ENCODE data around the gene LACTB.

Gene LACTB

DNA sequence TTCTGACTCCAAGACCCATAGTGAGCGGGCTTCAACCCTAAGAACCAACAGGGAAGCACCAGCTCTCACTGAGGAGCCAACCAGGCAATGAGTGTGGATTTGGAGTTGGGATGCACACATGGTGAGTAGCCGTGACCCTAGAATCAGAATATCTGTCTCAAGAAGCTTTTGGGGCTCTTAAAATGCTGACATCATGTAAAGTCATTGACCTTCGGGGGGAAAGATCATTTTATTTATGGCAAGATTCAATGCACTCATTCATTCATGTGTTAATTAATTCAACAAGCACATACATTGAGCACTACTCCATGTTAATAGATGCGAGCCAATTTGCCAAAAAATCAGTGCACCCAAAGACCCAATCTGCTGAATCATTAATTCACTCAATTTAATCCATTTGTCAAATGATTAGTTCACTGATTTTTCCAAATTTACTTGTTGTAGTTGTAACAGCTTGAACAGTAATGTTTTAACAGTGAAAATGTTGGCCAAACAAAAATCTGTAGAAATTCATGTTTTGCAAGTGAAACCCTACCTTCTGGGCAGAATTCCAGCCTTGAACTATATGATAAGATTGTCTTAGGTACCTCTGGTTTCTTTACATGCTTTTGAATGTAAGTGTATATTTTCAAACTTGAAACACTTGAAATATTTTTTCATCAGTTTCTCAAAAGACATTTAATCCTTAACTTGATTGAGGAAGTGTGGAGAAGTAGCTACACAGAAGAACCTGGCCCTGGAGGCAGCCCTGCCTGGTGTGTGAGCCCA is 29.8 kb upstream of the LACTB start:
- Histone ChIP-seq H3K4me2 (ENCODE audit: low read depth, low read length, poor library complexity, severe bottlenecking) (no peak overlapping the region), H3K9ac (ENCODE audit: low read length) (no peak overlapping the region), H3K36me3 (ENCODE audit: low read length) (no peaks in the 10 kb centered on the region), H3K9me2 (replicated peaks; ENCODE audit: insufficient read depth, low read length) (no peaks in the 10 kb centered on the region), H2AFZ (ENCODE audit: low read depth, low read length, severe bottlenecking) (no peak overlapping the region), H4K20me1 (ENCODE audit: low read depth, low read length) (no peaks in the 10 kb centered on the region), H3K27me3 (ENCODE audit: low read length) (no peaks in the 10 kb centered on the region), H3K27ac (ENCODE audit: low read depth, low read length) (no peak overlapping the region), H3K4me3 (ENCODE audit: insufficient read depth, low read length, poor library complexity, severe bottlenecking) (no peak overlapping the region), H3K9me3 (ENCODE audit: insufficient read depth, low read length) (no peaks in the 10 kb centered on the region), H3K79me2 (ENCODE audit: insufficient read depth, low read length) (no peaks in the 10 kb centered on the region), H3F3A (ENCODE audit: insufficient read depth) (no peaks in the 10 kb centered on the region)
- TF ChIP-seq EZH2phosphoT487 (conservative IDR thresholded peaks at IDR 0.05; ENCODE audit: low read length) = no peak
- TF ChIP-seq, protein P1, sequence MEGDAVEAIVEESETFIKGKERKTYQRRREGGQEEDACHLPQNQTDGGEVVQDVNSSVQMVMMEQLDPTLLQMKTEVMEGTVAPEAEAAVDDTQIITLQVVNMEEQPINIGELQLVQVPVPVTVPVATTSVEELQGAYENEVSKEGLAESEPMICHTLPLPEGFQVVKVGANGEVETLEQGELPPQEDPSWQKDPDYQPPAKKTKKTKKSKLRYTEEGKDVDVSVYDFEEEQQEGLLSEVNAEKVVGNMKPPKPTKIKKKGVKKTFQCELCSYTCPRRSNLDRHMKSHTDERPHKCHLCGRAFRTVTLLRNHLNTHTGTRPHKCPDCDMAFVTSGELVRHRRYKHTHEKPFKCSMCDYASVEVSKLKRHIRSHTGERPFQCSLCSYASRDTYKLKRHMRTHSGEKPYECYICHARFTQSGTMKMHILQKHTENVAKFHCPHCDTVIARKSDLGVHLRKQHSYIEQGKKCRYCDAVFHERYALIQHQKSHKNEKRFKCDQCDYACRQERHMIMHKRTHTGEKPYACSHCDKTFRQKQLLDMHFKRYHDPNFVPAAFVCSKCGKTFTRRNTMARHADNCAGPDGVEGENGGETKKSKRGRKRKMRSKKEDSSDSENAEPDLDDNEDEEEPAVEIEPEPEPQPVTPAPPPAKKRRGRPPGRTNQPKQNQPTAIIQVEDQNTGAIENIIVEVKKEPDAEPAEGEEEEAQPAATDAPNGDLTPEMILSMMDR (IDR thresholded peaks at IDR 0.05; ENCODE audit: insufficient read depth, low read length, poor library complexity, severe bottlenecking) = no peak

- Histone ChIP-seq H2AFZ (ENCODE audit: low read depth, low read length, severe bottlenecking) (no peak overlapping the region), H3K9me3 (ENCODE audit: insufficient read depth, low read length) (no peaks in the 10 kb centered on the region), H3K27me3 (ENCODE audit: low read length) (no peaks in the 10 kb centered on the region), H3F3A (ENCODE audit: insufficient read depth) (no peaks in the 10 kb centered on the region), H3K36me3 (ENCODE audit: low read length) (no peaks in the 10 kb centered on the region), H3K27ac (ENCODE audit: low read depth, low read length) (no peak overlapping the region), H3K4me2 (ENCODE audit: low read depth, low read length, poor library complexity, severe bottlenecking) (no peak overlapping the region), H3K4me3 (ENCODE audit: insufficient read depth, low read length, poor library complexity, severe bottlenecking) (no peak overlapping the region), H4K20me1 (ENCODE audit: low read depth, low read length) (no peaks in the 10 kb centered on the region), H3K79me2 (ENCODE audit: insufficient read depth, low read length) (no peaks in the 10 kb centered on the region), H3K9me2 (replicated peaks; ENCODE audit: insufficient read depth, low read length) (no peaks in the 10 kb centered on the region), H3K9ac (ENCODE audit: low read length) (no peak overlapping the region)
- TF ChIP-seq EZH2phosphoT487 (conservative IDR thresholded peaks at IDR 0.05; ENCODE audit: low read length) = no peak
- TF ChIP-seq, protein P1 (IDR thresholded peaks at IDR 0.05; ENCODE audit: insufficient read depth, low read length, poor library complexity, severe bottlenecking) = peak; percentile 73
These were observed 28.0 kb upstream of the LACTB start for GRCh38 chr15:63093486-63094205.

GRCh38 chr15:63094495-63094931 is 27.1 kb upstream of the LACTB start:
- no peaks in the 10 kb centered on the region for H3K36me3 ChIP-seq (ENCODE audit: low read length)
- no peaks in the 10 kb centered on the region for H3K9me2 ChIP-seq (replicated peaks; ENCODE audit: insufficient read depth, low read length)
- H3K4me2 ChIP-seq (ENCODE audit: low read depth, low read length, poor library complexity, severe bottlenecking) = no peak overlapping the region
- H3K9ac ChIP-seq (ENCODE audit: low read length) = no peak overlapping the region
- H3K9me3 ChIP-seq (ENCODE audit: insufficient read depth, low read length) = no peaks in the 10 kb centered on the region
- H3K4me3 ChIP-seq (ENCODE audit: insufficient read depth, low read length, poor library complexity, severe bottlenecking) = no peak overlapping the region
- H2AFZ ChIP-seq (ENCODE audit: low read depth, low read length, severe bottlenecking) = no peak overlapping the region
- no peak for TF ChIP-seq EZH2phosphoT487 (conservative IDR thresholded peaks at IDR 0.05; ENCODE audit: low read length)
- TF ChIP-seq, protein P1 (IDR thresholded peaks at IDR 0.05; ENCODE audit: insufficient read depth, low read length, poor library complexity, severe bottlenecking) = no peak
- H3F3A ChIP-seq (ENCODE audit: insufficient read depth) = no peaks in the 10 kb centered on the region
- H3K79me2 ChIP-seq (ENCODE audit: insufficient read depth, low read length) = no peaks in the 10 kb centered on the region
- no peaks in the 10 kb centered on the region for H3K27me3 ChIP-seq (ENCODE audit: low read length)
- no peak overlapping the region for H3K27ac ChIP-seq (ENCODE audit: low read depth, low read length)
- H4K20me1 ChIP-seq (ENCODE audit: low read depth, low read length) = no peaks in the 10 kb centered on the region

Data from SU-DHL-6 (cell line).